ENCODE measurements around the gene MT1B. TPM values are rescaled to one million over a fixed set of nuclear protein-coding genes. Genes with fewer than 3 reads are reported as not detected.

The MT1B gene
- total RNA-seq, 1 experiment from 2014 or later: not detected

- DNase-seq (ENCODE audit: low read depth, low spot score) (peak; percentile 81), ATAC-seq (peak; percentile 97)
- intact Hi-C loops (cut with micrococcal nuclease): loop anchor here (2.0 to 5.0 kb wide), 4 partner anchors 25 to 1180 kb away; partner anchors contain the start of genes MT1E, MT1F and MT2A
- TSS peak; percentile 94 for BruUV-seq (replicated peaks)
- TF ChIP-seq EZH2 (IDR thresholded peaks at IDR 0.05) (no peak), EZH2phosphoT487 (IDR thresholded peaks at IDR 0.05; ENCODE audit: borderline replicate concordance) (no peak), SRF (IDR thresholded peaks at IDR 0.05; ENCODE audit: low read depth) (no peak), MAX (IDR thresholded peaks at IDR 0.05) (peak; percentile 83), SP1 (IDR thresholded peaks at IDR 0.05; ENCODE audit: low read depth) (peak; percentile 51), POLR2A (IDR thresholded peaks at IDR 0.05; ENCODE audit: borderline replicate concordance, extremely low read depth, insufficient read depth, insufficient read length) (peak; percentile 95), POLR2AphosphoS5 (IDR thresholded peaks at IDR 0.05; ENCODE audit: low read depth, low read length) (peak; percentile 92), YY1 (IDR thresholded peaks at IDR 0.05; ENCODE audit: extremely low read depth, insufficient replicate concordance, low read depth, low read length) (no peak), ATF3 (IDR thresholded peaks at IDR 0.05) (no peak), ZNF274 (IDR thresholded peaks at IDR 0.05; ENCODE audit: low read depth, low read length) (no peak), CBX3 (IDR thresholded peaks at IDR 0.05; ENCODE audit: low read depth) (0 out of 2 replicates have a peak, but pooled peaks have one; percentile 60), SIN3A (IDR thresholded peaks at IDR 0.05; ENCODE audit: low read depth) (peak; percentile 50; the same call in 1 of the 2 replicates), TCF7L2 (IDR thresholded peaks at IDR 0.05; ENCODE audit: borderline replicate concordance, extremely low read depth, insufficient read depth, insufficient read length) (peak; percentile 96), REST (IDR thresholded peaks at IDR 0.05; ENCODE audit: low read depth) (no peak), ZBTB33 (IDR thresholded peaks at IDR 0.05; ENCODE audit: extremely low read depth, insufficient replicate concordance, low read length) (no peak)
- Histone ChIP-seq H2AFZ (ENCODE audit: low read depth, low read length, poor library complexity, severe bottlenecking) (peak within 1 kb of the TSS; percentile 37), H3K27me3 (ENCODE audit: insufficient read depth, low read length) (no peaks in the 10 kb centered on the region), H3K9me3 (ENCODE audit: control insufficient read depth in 1 of 2, insufficient read depth in 1 of 2, low read depth in 1 of 2, low read length in 2 of 2) (no peaks in the 10 kb centered on the region), H3K4me2 (ENCODE audit: low read length) (peak within 1 kb of the TSS; percentile 96), H3K36me3 (ENCODE audit: control insufficient read depth in 1 of 2, insufficient read depth in 2 of 2, low read length in 2 of 2) (no peaks in the 10 kb centered on the region), H3K79me2 (ENCODE audit: insufficient read depth, low read length) (no peaks in the 10 kb centered on the region), H4K20me1 (ENCODE audit: insufficient read depth) (no peaks in the 10 kb centered on the region), H3K9ac (ENCODE audit: low read length) (peak within 1 kb of the TSS; percentile 76), H3K9me2 (ENCODE audit: insufficient read depth) (no peaks in the 10 kb centered on the region), H3K4me1 (ENCODE audit: control insufficient read depth in 1 of 2, insufficient read depth in 2 of 2, low read length in 2 of 2) (peaks cover 13 to 32% of the 10 kb centered on the region in 2 experiments; a peak in 3 of 4 replicates), H3K4me3 (replicated peaks in 1 of 2; ENCODE audit: low read depth in 1 of 2, low read length in 2 of 2) (peak within 1 kb of the TSS; percentile 67 to 81), H3K27ac (ENCODE audit: low read depth, low read length) (peak within 1 kb of the TSS; percentile 61)
- CTCF ChIA-PET: no interaction called here
- POLR2A ChIA-PET: interaction anchor here (0.9 to 2.4 kb wide), 5 partner anchors 8 to 57 kb away, joined by 3 to 9 read pairs (median 5); partner anchors contain the start of gene MT1E
- RAD21 ChIA-PET (ENCODE audit: low non-redundant PET in 1 of 2, low total read pairs in 2 of 2, uncharacterized antibody in 2 of 2, unreplicated experiment in 2 of 2): interaction anchor here in 1 of 2 experiments (1.1 kb wide), 1 partner anchor 28 kb away, joined by 3 read pairs; no protein-coding TSS in a partner anchor
Measured at GRCh38 chr16:56681939-56682702, 30.4 kb downstream of the MT1B start, which contains the start of gene MT1X. TSS of gene MT1X (plus strand) at chr16:56682470. CDS start at chr16:56682541, 71 bp downstream.
